Measurements from ENCODE around the gene POLR2J.
"Not testable (repeated sequence)": the region's sequence is repeated elsewhere in the genome, so short reads cannot be mapped to it uniquely, and the experiment has no call there.

DNA sequence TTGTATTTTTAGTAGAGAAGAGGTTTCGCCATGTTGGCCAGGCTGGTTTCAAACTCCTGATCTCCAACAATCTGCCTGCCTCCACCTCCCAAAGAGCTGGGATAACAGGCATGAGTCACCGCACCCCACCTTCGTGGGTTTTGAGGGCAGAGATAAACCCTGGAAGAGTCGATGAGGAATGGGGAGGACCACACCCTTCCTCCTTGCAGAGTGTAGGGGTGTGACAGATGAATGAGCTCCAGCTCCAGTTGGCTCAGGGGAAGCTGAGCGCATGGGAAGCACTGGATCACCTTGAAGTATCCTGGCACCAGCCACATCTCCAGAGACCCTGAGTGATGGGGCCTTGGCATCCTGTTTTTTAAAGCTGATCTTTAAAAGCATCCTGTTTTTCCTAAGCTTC is 5.6 kb upstream of the POLR2J start:
- TF ChIP-seq, protein P1, sequence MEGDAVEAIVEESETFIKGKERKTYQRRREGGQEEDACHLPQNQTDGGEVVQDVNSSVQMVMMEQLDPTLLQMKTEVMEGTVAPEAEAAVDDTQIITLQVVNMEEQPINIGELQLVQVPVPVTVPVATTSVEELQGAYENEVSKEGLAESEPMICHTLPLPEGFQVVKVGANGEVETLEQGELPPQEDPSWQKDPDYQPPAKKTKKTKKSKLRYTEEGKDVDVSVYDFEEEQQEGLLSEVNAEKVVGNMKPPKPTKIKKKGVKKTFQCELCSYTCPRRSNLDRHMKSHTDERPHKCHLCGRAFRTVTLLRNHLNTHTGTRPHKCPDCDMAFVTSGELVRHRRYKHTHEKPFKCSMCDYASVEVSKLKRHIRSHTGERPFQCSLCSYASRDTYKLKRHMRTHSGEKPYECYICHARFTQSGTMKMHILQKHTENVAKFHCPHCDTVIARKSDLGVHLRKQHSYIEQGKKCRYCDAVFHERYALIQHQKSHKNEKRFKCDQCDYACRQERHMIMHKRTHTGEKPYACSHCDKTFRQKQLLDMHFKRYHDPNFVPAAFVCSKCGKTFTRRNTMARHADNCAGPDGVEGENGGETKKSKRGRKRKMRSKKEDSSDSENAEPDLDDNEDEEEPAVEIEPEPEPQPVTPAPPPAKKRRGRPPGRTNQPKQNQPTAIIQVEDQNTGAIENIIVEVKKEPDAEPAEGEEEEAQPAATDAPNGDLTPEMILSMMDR (IDR thresholded peaks at IDR 0.05) = not testable (repeated sequence)
- not testable (repeated sequence) for TF ChIP-seq POLR2A (IDR thresholded peaks at IDR 0.05); POLR2AphosphoS5 (IDR thresholded peaks at IDR 0.05; ENCODE audit: insufficient read depth in 1 of 2, low read depth in 1 of 2)

Data from vagina (tissue), 2 donors.